GM12878 (cell line): Measurements from ENCODE around the gene EFNA3. TPM values are rescaled to one million over a fixed set of nuclear protein-coding genes. Genes with fewer than 3 reads are reported as not detected.

ENCODE experiments used
- ATAC-seq: fragments of 200-7000 bp; cut with Tn5 transposase; 3 replicates; pipeline ENCODE4 v1.9.1; 2020; ENCODE audit warnings: mild to moderate bottlenecking, moderate library complexity
- BruUV-seq: library from RNA; stranded (reverse); fragments of 400-500 nt; replicated peaks from 2 replicates; lab custom pipeline; 2021; lab: Mats Ljungman, UMichigan
- CTCF ChIA-PET: fragments of 300-600 bp; sonication (Branson Sonifier 250); formaldehyde crosslinking; extraction: SDS; loops from one replicate; lab custom pipeline; 2021; ENCODE audit warnings: inconsistent platforms; lab: Yijun Ruan, JAX
- POLR2A ChIA-PET: fragments of 350-600 bp; formaldehyde crosslinking; extraction: SDS; loops from one replicate; lab custom pipeline; 2021; ENCODE audit warnings: inconsistent platforms; lab: Charles Lee
- RAD21 ChIA-PET: fragments of 300-600 bp; sonication (Branson Sonifier 250); formaldehyde crosslinking; loops from one replicate; lab custom pipeline; 2023; ENCODE audit warnings: antibody characterized with exemption; ENCODE audit not compliant: unreplicated experiment; lab: Charles Lee
- SMC1A ChIA-PET: fragments of 300-600 bp; sonication (Branson Sonifier 250); formaldehyde crosslinking; loops from one replicate; lab custom pipeline; 2023; ENCODE audit not compliant: unreplicated experiment, uncharacterized antibody; lab: Charles Lee
- DNase-seq: peaks from one replicate; pipeline ENCODE4 v3.0.0-alpha.2; 2011; ENCODE audit warnings: low read depth, low spot score
- FAIRE-seq: peaks from 3 replicates; lab custom pipeline; 2011; peaks lifted over from hg19 to GRCh38; lab: Jason Lieb, UNC
- H2AFZ ChIP-seq: 2 replicates; pipeline ENCODE4 v1.6.0; 2011; ENCODE audit warnings: low read depth, low read length, control low read depth; ENCODE audit not compliant: control insufficient read depth
- H3K27ac ChIP-seq: 2 replicates; pipeline ENCODE4 v1.5.1; 2011; ENCODE audit warnings: control low read depth; ENCODE audit not compliant: control insufficient read depth, insufficient read depth
- H3K27me3 ChIP-seq, 2 experiments: replicated peaks in 1 of 2; 2 replicates each; pipeline versions ENCODE4 v1.6.0 to v1.6.1; 2011; ENCODE audit warnings: low read length in 1 of 2; ENCODE audit not compliant: control insufficient read depth in 2 of 2, insufficient read depth in 2 of 2
- H3K36me3 ChIP-seq, 2 experiments: 2 replicates each; pipeline ENCODE4 v1.5.1; 2011; ENCODE audit warnings: low read length in 1 of 2; ENCODE audit not compliant: control insufficient read depth in 2 of 2, insufficient read depth in 2 of 2
- H3K4me1 ChIP-seq: 2 replicates; pipeline ENCODE4 v1.6.1; 2011; ENCODE audit warnings: mild to moderate bottlenecking, low read length, moderate library complexity, mixed read lengths; ENCODE audit not compliant: control insufficient read depth, insufficient read depth
- H3K4me2 ChIP-seq: 2 replicates; pipeline ENCODE4 v1.6.0; 2011; ENCODE audit warnings: control low read depth; ENCODE audit not compliant: control insufficient read depth, insufficient read depth
- H3K4me3 ChIP-seq: fragments of 200-600 bp; sonication (generic); 2 replicates; pipeline ENCODE4 v1.5.1; 2016
- H3K79me2 ChIP-seq: 2 replicates; pipeline ENCODE4 v1.6.0; 2011; ENCODE audit warnings: low read length; ENCODE audit not compliant: control insufficient read depth, insufficient read depth
- H3K9ac ChIP-seq: 2 replicates; pipeline ENCODE4 v1.8.0; 2011; ENCODE audit warnings: low read length, control low read depth, mixed read lengths; ENCODE audit not compliant: control insufficient read depth, insufficient read depth
- H3K9me3 ChIP-seq: replicated peaks from 3 replicates; pipeline ENCODE4 v1.5.1; 2011; ENCODE audit warnings: mild to moderate bottlenecking, low read length; ENCODE audit not compliant: control insufficient read depth, insufficient read depth
- H4K20me1 ChIP-seq: 2 replicates; pipeline ENCODE4 v1.6.0; 2011; ENCODE audit not compliant: control insufficient read depth, insufficient read depth
- IKZF1 ChIP-seq: fragments of 450-650 bp; conservative IDR thresholded peaks from 2 replicates; pipeline ENCODE4 v1.6.1; 2017; ENCODE audit warnings: antibody characterized with exemption, mild to moderate bottlenecking
- LARP7 ChIP-seq: fragments of 450-650 bp; IDR thresholded peaks from 2 replicates; pipeline ENCODE4 v1.6.1; 2017; ENCODE audit warnings: mild to moderate bottlenecking
- PAX8 ChIP-seq: fragments of 450-650 bp; IDR thresholded peaks from 2 replicates; pipeline ENCODE4 v1.6.1; 2017; ENCODE audit warnings: mild to moderate bottlenecking, moderate library complexity
- RUNX3 ChIP-seq: IDR thresholded peaks from 2 replicates; pipeline ENCODE4 v1.6.1; 2012; ENCODE audit warnings: low read length, inconsistent platforms
- SIX5 ChIP-seq: IDR thresholded peaks from 2 replicates; pipeline ENCODE4 v1.6.1; 2011; ENCODE audit warnings: mild to moderate bottlenecking, low read depth, low read length, moderate library complexity; ENCODE audit not compliant: severe bottlenecking
- WRNIP1 ChIP-seq: IDR thresholded peaks from 2 replicates; pipeline ENCODE4 v1.6.1; 2011; ENCODE audit warnings: low read depth, low read length, improper control_type of control experiment, borderline replicate concordance
- ZBTB40 ChIP-seq: fragments of 450-650 bp; IDR thresholded peaks from 2 replicates; pipeline ENCODE4 v1.6.1; 2016; ENCODE audit warnings: mild to moderate bottlenecking, moderate library complexity, borderline replicate concordance
- WGBS: methylation state at CpG from one replicate; pipeline ENCODE4 v1.1.6; 2016; ENCODE audit warnings: low lambda C conversion rate; ENCODE audit not compliant: insufficient replicate concordance, insufficient coverage; ENCODE audit errors: missing lambda C conversion rate; 5-methylcytosine and 5-hydroxymethylcytosine counted together
- in situ Hi-C: fragments of 300-500 bp; cut with MboI; formaldehyde crosslinking; loops from 9 replicates; pipeline ENCODE4 v1.14.3; 2018; ENCODE audit warnings: mixed read lengths
- intact Hi-C: fragments of 100-400 bp; cut with micrococcal nuclease; formaldehyde crosslinking; loops from one replicate; pipeline ENCODE4 v1.14.2; 2022; ENCODE audit not compliant: unreplicated experiment
- polyA plus RNA-seq, 11 experiments: library from polyadenylated mRNA; depleted of rRNA in 4 of 11; unstranded in 6 of 11; stranded (reverse) in 5 of 11; fragments of >200 nt; fragmentation: Nextera tagmentation in 4 of 11; fragmentation: Illumina TruSeq in 1 of 11; extraction: Ambion mirVana in 4 of 11; extraction: Trizol in 1 of 11; gene quantifications; 1 replicate in 1 of 11; 2 replicates in 10 of 11; pipeline versions ENCODE4 v1.2.1 to v1.2.3, GENCODE V29; 2011 to 2016; ENCODE audit warnings: inconsistent platforms in 2 of 11, missing spikeins in 2 of 11, low read depth in 1 of 11
- total RNA-seq, 4 experiments: library from RNA; depleted of rRNA in 3 of 4; stranded (reverse); fragments of >200 nt in 3 of 4; fragmentation: Illumina TruSeq in 1 of 4; extraction: Trizol in 1 of 4; gene quantifications; 2 replicates each; pipeline versions ENCODE4 v1.2.1 to v1.2.3, GENCODE V29; 2013 to 2021
- TF ChIP-seq, protein P1 (sequence below): fragments of 450-650 bp; formaldehyde crosslinking; IDR thresholded peaks from 2 replicates; pipeline ENCODE4 v1.4.0; 2020; ENCODE audit warnings: mild to moderate bottlenecking, moderate library complexity
- TF ChIP-seq, protein P2 (sequence below): fragments of 450-650 bp; formaldehyde crosslinking; IDR thresholded peaks from 2 replicates; pipeline ENCODE4 v1.5.0; 2022; ENCODE audit warnings: mild to moderate bottlenecking, missing genetic modification characterization

Gene EFNA3
- total and polyA plus RNA-seq, 10 of the 15 experiments (the other 5 are each of a cell fraction or from before 2014, with no cell fraction given), result 0.08 to 5.4 (median 1.1) TPM

DNA sequence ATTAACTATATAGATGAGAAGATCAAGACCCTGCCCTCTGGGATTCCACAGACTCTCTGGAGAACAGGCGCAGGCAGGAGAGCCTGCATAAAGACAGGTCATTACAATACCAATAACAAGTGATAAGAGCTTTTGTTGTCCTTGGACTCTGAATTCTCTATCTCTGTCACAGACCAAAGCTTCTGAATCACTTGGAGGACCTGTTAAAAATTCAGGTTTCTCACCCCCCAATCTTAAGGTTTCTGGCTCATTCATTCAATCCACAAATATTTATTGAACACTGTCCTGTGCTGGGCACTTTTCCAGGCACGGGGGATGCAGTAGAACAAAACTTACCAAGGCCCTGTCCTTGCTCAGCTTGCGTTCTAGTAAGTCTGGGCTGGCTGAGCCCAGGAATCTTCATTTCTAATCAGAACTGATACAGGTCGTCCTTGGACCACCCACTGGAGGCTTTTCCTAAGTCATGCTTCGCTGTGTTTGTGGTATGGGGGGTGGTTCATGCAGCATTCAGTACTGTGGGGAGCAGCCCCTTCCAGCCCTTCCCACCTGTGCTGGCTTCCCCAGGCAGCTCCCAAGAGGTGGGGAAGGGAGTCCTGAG, 13.7 kb upstream of the EFNA3 start:
- no peak for FAIRE-seq
- CTCF ChIA-PET, result interaction anchor here (0.6 to 15.5 kb wide), 8 partner anchors 14 to 395 kb away, joined by 3 to 195 read pairs (median 6); partner anchors contain the start of genes ADAM15 and KRTCAP2
- ATAC-seq, result no peak

More for the DNA sequence above, 13.7 kb upstream of the EFNA3 start:
- Histone ChIP-seq H3K27me3 (no peaks in the 10 kb centered on the region), H3K9ac (0 out of 2 replicates have a peak overlapping the region, but pooled peaks have one; percentile 84), H3K27ac (no peak overlapping the region), H3K4me2 (peak overlapping the region; percentile 96), H3K4me1 (peaks cover 16% of the 10 kb centered on the region), H3K4me3 (peak overlapping the region; percentile 95; the same call in 1 of the 2 replicates), H2AFZ (no peak overlapping the region), H4K20me1 (no peaks in the 10 kb centered on the region), H3K36me3 (no peaks in the 10 kb centered on the region; a peak in 2 of 4 replicates), H3K9me3 (no peaks in the 10 kb centered on the region), H3K79me2 (no peaks in the 10 kb centered on the region)
- RAD21 ChIA-PET, result interaction anchor here (0.6 to 4.7 kb wide), 5 partner anchors 11 to 505 kb away, joined by 3 to 63 read pairs (median 6); no protein-coding TSS in a partner anchor
- TF ChIP-seq IKZF1, result no peak
- TF ChIP-seq SIX5, result no peak
- TF ChIP-seq, protein P1, sequence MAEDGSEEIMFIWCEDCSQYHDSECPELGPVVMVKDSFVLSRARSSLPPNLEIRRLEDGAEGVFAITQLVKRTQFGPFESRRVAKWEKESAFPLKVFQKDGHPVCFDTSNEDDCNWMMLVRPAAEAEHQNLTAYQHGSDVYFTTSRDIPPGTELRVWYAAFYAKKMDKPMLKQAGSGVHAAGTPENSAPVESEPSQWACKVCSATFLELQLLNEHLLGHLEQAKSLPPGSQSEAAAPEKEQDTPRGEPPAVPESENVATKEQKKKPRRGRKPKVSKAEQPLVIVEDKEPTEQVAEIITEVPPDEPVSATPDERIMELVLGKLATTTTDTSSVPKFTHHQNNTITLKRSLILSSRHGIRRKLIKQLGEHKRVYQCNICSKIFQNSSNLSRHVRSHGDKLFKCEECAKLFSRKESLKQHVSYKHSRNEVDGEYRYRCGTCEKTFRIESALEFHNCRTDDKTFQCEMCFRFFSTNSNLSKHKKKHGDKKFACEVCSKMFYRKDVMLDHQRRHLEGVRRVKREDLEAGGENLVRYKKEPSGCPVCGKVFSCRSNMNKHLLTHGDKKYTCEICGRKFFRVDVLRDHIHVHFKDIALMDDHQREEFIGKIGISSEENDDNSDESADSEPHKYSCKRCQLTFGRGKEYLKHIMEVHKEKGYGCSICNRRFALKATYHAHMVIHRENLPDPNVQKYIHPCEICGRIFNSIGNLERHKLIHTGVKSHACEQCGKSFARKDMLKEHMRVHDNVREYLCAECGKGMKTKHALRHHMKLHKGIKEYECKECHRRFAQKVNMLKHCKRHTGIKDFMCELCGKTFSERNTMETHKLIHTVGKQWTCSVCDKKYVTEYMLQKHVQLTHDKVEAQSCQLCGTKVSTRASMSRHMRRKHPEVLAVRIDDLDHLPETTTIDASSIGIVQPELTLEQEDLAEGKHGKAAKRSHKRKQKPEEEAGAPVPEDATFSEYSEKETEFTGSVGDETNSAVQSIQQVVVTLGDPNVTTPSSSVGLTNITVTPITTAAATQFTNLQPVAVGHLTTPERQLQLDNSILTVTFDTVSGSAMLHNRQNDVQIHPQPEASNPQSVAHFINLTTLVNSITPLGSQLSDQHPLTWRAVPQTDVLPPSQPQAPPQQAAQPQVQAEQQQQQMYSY (CRISPR knock-in tag), result no peak
- TF ChIP-seq RUNX3, result no peak
- TF ChIP-seq WRNIP1, result no peak
- TF ChIP-seq LARP7, result no peak
- no peak for TF ChIP-seq ZBTB40
- TF ChIP-seq, protein P2, sequence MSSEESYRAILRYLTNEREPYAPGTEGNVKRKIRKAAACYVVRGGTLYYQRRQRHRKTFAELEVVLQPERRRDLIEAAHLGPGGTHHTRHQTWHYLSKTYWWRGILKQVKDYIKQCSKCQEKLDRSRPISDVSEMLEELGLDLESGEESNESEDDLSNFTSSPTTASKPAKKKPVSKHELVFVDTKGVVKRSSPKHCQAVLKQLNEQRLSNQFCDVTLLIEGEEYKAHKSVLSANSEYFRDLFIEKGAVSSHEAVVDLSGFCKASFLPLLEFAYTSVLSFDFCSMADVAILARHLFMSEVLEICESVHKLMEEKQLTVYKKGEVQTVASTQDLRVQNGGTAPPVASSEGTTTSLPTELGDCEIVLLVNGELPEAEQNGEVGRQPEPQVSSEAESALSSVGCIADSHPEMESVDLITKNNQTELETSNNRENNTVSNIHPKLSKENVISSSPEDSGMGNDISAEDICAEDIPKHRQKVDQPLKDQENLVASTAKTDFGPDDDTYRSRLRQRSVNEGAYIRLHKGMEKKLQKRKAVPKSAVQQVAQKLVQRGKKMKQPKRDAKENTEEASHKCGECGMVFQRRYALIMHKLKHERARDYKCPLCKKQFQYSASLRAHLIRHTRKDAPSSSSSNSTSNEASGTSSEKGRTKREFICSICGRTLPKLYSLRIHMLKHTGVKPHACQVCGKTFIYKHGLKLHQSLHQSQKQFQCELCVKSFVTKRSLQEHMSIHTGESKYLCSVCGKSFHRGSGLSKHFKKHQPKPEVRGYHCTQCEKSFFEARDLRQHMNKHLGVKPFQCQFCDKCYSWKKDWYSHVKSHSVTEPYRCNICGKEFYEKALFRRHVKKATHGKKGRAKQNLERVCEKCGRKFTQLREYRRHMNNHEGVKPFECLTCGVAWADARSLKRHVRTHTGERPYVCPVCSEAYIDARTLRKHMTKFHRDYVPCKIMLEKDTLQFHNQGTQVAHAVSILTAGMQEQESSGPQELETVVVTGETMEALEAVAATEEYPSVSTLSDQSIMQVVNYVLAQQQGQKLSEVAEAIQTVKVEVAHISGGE, result no peak
- no peak for TF ChIP-seq PAX8
- 57% methylated on average over 5 of the region's 5 CpGs for WGBS
- POLR2A ChIA-PET, result interaction anchor here (1.0 to 1.5 kb wide), 6 partner anchors 10 to 126 kb away, joined by 3 to 12 read pairs (median 4); no protein-coding TSS in a partner anchor
- intact Hi-C loops (loop anchor here (5.0 kb wide), 3 partner anchors 93 to 398 kb away; partner anchors contain the start of genes CKS1B and SHC1), in situ Hi-C loops (loop anchor here (5.0 kb wide), 1 partner anchor 503 kb away; no protein-coding TSS in a partner anchor)
- TSS peak; percentile 81 for BruUV-seq
- no peak for DNase-seq
- SMC1A ChIA-PET, result interaction anchor here (1.1 to 1.8 kb wide), 6 partner anchors 8 to 91 kb away, joined by 3 to 14 read pairs (median 4); partner anchors contain the start of gene EFNA3
